ENCODE results near the gene DNAJC4.

GRCh38 chr11:64275841-64276240, 45.5 kb downstream of the DNAJC4 start:
- no peak for TF ChIP-seq CTCF (IDR thresholded peaks at IDR 0.05)
- TF ChIP-seq POLR2AphosphoS5 (IDR thresholded peaks at IDR 0.05), result no peak
